K562 (cell line): ENCODE data around the gene LRIT3. TPM values are rescaled to one million over a fixed set of nuclear protein-coding genes. Genes with fewer than 3 reads are reported as not detected.

ENCODE experiments used
- polyA plus RNA-seq, 8 experiments: library from polyadenylated mRNA; depleted of rRNA in 4 of 8; stranded (reverse) in 5 of 8; unstranded in 3 of 8; fragments of >200 nt; fragmentation: Nextera tagmentation in 2 of 8; fragmentation: Illumina TruSeq in 1 of 8; extraction: Ambion mirVana in 2 of 8; extraction: Trizol in 1 of 8; gene quantifications; 2 replicates each; pipeline versions ENCODE4 v1.2.1 to v1.2.3, GENCODE V29; 2011 to 2014; ENCODE audit warnings: inconsistent platforms in 1 of 8, missing spikeins in 1 of 8
- total RNA-seq, 7 experiments: library from RNA; depleted of rRNA in 6 of 7; stranded (reverse); fragments of >200 nt in 6 of 7; fragmentation: Illumina TruSeq in 2 of 7; extraction: Trizol in 2 of 7; gene quantifications; 2 replicates each; pipeline versions ENCODE4 v1.2.1 to v1.2.3, GENCODE V29; 2011 to 2021; ENCODE audit warnings: low replicate concordance in 1 of 7
- TF ChIP-seq, protein P1 (sequence below), 2 experiments: fragments of 450-650 bp; formaldehyde crosslinking in 1 of 2; IDR thresholded peaks; 2 replicates each; pipeline versions ENCODE4 v1.4.0 to v1.6.1; 2014 to 2020; ENCODE audit warnings: mild to moderate bottlenecking in 2 of 2, borderline replicate concordance in 1 of 2, low read depth in 1 of 2

Gene LRIT3
- total and polyA plus RNA-seq, 9 of the 15 experiments (the other 6 are each of a cell fraction or from before 2014, with no cell fraction given), result 0.04 to 0.10 (median 0.04) TPM; not detected in 4

- TF ChIP-seq, protein P1, sequence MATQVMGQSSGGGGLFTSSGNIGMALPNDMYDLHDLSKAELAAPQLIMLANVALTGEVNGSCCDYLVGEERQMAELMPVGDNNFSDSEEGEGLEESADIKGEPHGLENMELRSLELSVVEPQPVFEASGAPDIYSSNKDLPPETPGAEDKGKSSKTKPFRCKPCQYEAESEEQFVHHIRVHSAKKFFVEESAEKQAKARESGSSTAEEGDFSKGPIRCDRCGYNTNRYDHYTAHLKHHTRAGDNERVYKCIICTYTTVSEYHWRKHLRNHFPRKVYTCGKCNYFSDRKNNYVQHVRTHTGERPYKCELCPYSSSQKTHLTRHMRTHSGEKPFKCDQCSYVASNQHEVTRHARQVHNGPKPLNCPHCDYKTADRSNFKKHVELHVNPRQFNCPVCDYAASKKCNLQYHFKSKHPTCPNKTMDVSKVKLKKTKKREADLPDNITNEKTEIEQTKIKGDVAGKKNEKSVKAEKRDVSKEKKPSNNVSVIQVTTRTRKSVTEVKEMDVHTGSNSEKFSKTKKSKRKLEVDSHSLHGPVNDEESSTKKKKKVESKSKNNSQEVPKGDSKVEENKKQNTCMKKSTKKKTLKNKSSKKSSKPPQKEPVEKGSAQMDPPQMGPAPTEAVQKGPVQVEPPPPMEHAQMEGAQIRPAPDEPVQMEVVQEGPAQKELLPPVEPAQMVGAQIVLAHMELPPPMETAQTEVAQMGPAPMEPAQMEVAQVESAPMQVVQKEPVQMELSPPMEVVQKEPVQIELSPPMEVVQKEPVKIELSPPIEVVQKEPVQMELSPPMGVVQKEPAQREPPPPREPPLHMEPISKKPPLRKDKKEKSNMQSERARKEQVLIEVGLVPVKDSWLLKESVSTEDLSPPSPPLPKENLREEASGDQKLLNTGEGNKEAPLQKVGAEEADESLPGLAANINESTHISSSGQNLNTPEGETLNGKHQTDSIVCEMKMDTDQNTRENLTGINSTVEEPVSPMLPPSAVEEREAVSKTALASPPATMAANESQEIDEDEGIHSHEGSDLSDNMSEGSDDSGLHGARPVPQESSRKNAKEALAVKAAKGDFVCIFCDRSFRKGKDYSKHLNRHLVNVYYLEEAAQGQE (IDR thresholded peaks at IDR 0.05; ENCODE audit: borderline replicate concordance), result peak; percentile 70
- TF ChIP-seq, protein P1 (CRISPR knock-in tag; IDR thresholded peaks at IDR 0.05; ENCODE audit: low read depth), result no peak
These were observed 38.3 kb upstream of the LRIT3 start (continued) for GRCh38 chr4:109809655-109810054.
